ENCODE measurements around the gene RGS3.

RGS3 gene

DNA sequence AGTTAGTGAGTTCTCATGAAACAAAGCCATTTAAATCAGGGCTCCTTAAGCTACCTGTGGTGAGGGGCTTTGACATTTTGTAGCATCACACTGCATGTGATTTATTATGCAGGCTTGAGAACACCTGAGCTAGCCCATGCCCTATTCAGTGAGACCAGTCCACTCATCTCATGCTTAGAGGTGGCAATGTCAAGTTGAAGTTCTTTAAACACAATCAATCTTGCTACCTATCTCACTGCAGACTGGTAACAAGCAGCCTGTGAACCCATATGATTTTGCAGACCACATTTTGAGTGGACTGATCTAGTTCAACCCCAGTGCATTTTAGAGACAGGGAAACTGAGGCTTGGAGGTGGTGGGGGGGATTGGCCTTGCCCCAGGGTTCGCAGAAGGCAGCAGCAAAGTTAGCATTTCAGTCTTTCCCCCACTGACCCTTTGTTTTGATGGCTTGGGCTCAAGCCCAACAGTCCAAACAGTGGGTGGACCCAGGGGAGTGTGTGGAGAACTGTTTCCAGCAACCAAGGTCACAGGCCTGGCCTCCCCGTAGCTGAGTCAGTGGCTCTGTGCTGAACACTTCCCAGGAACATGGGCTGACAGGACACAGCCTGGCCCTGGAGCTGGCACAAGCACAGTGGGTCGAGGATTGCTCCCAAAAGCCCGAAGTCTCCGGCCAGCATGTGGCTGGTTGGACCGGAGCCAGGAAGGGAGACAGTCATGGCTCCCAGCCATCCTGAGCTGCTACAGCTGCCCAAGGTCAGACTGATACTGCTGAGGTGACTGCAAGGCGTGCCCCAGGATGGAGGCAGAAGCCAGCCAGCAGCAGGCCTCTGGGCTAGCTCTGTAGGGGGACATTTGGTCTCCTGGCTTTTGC is 95.3 kb downstream of the RGS3 start:
- DNase-seq = no peak

- DNase-seq = no peak
Measured at GRCh38 chr9:113559834-113560800, 96.6 kb downstream of the RGS3 start.

- DNase-seq = no peak
Measured at GRCh38 chr9:113562653-113563381, 99.3 kb downstream of the RGS3 start.

- no peak for DNase-seq
Measured at GRCh38 chr9:113563826-113564497, 100.4 kb downstream of the RGS3 start.

GRCh38 chr9:113564498-113565237 is 101.1 kb downstream of the RGS3 start:
- no peak for DNase-seq

DNA sequence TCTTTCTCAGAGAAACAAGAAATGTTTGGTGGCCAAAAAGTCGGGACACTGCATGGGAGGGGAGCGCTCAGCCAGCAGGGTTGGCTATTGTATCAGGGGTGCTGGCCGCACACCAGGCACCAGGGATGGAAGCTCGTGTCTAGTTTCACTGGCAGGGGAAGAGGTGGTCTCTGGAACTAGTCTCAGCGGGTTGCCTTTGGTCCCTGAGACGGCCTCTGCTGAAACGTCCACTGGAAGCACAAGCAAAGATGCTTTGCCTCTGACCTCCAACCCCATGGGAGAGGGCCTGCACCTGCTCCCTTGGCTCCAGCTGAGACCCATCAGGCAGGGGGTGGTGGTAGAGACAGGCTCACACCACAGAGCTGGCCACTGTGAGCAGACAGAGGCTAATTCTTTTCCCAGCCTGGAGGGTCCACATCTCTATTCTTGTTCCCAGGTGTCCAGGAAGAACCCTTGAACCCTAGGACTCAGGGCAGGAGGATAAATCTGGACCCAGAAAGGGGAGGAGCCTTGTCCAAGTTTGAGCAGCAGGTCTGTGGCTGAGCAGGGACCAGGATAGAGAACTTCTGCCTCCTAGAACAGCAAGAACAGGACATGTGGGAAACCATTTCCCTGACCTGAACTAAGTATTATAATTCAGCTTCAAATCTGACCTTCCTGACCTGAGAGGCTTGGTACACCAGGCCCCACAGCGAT is 102.6 kb downstream of the RGS3 start:
- DNase-seq = no peak

GRCh38 chr9:113566712-113567071 is 103.2 kb downstream of the RGS3 start:
- DNase-seq = no peak

- DNase-seq = no peak
Measured at GRCh38 chr9:113567361-113568080, 104.0 kb downstream of the RGS3 start.

- DNase-seq = no peak
Measured at GRCh38 chr9:113568081-113568435, 104.5 kb downstream of the RGS3 start.

- DNase-seq = no peak
Measured at GRCh38 chr9:113568571-113569321, 105.2 kb downstream of the RGS3 start.

- DNase-seq = no peak
Measured at GRCh38 chr9:113569472-113570060, 106.0 kb downstream of the RGS3 start.

GRCh38 chr9:113570106-113570505 is 106.6 kb downstream of the RGS3 start:
- no peak for DNase-seq

DNA sequence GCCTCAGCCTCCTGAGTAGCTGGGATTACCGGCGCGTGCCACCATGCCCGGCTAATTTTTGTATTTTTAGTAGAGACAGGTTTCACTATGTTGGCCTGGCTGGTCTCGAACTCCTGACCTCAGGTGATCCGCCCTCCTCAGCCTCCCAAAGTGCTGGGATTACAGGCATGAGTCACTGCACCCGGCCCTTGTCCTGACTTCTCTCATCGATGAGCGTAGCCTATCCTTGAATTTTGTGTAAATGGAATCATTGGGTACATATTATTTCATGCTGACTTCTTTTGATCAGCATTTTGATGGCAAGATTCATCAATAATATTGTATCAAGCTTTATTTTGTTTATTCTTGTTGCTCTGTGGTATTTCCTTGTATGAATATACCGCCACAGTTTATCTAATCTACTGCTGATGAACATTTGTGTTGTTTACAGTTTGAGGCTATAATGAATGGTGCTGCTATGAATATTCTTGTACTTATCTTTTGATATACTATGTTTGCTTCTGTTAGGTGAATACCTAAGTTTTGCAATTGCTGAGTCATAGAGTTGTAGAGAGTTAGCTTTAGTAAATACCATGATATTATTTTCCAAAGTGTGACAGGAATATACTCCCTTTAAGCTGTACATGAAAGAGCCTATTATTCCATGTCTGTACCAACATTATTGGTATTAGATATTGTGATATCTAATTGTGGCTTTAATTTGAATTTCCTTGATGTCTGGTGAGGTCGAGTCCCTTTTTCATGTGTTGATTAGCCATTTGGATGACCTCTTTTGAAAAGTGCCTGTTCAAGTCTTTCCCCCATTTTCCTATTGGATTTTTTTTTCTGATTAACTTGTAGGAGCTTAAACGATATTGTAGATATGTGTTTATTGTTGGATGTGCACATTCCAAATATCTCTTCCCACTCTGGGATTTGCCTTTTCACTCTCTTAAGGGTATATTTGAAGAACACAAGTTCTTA is 107.5 kb downstream of the RGS3 start:
- DNase-seq = no peak

DNA sequence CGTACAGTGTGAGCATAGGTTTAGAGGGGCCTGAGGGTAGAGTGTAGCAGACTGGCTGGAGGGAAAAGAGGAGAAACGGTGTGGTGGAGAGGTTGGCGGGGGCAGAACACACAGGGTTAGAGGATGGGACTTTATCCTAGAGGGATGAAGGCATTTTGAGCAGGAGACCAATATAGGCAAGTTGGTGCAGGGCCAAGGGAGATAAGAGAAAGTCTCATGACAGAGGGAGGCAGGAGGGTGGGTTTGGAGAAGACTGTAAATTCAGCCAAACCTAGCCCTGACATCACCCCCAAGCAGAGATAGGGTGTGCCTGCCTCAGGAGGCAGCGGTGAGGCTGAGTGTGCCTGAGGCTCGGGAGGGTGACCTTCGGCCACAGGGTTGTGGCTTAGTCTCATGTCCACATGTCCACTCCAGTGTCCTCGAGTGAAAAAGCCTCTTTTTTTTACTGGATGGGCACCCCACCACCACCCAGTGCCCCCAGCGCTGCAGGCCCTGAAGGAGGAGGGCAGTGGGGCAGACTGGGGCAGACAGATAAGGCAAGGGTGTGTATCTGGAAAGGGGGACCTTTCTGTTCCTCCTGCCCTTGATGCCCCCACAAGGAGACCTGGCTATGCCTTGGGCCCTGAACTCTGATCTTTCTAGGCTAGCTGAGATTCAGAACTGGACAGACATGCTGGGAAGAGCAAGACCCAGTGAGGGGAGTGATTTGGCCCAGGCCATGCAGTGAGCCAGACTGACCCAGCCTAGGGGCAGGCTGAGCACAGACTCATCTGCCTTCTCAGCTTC is 108.7 kb downstream of the RGS3 start:
- DNase-seq = peak; percentile 67

DNA sequence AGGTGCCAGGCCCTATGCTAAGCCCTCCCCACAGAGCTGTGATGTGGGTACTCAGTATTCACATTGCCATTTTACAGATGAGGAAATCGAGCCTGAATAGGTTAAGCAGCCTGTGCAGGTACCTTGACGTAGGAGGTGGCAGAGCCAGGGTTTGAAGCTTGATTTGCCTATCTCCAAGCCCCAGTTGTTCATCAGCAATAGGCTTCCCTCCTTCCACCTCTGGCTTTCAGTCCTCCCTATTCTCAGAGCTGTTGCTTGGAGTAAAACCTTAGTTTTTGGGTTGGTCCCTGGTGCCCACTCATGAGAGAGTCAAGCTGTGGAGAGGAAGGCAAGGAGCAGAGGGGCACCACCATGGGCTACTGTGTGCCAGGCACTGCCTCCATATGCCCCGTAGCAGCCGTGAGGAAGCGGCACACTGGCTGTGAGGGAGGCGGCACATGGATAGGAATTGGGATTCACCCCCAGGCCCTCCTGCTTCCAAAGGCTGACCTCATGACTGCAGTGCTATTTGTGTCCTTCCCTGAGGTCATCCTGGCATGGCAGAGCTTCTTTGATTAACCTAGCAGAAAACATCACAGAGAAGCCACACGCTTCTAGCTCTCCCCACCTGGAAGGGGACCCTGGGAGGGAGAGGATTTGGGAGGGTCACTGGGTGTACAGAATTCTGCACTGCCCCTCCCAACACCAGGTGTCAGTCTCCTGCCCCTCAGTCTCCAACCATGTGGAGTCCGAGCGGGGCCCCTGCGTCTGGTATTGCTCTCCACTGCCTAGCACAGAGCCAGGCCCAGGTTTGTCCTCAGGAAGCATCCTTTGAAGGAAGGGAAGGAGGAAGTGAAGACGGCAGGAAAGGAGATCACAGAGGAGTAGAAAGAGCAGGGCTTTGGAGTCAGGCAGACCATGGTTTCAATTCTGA is 109.8 kb downstream of the RGS3 start:
- no peak for DNase-seq

GRCh38 chr9:113573959-113574352 is 110.4 kb downstream of the RGS3 start:
- DNase-seq = no peak
